K562 (cell line): Measurements from ENCODE around the gene TBC1D25. TPM values are rescaled to one million over a fixed set of nuclear protein-coding genes. Genes with fewer than 3 reads are reported as not detected.

Source experiments
- DLX4 ChIP-seq: fragments of 250-450 bp; sonication (Bioruptor Pico); IDR thresholded peaks from 2 replicates; pipeline ENCODE4 v1.6.1; 2021; ENCODE audit warnings: mild to moderate bottlenecking
- ETS1 ChIP-seq: conservative IDR thresholded peaks from 2 replicates; pipeline ENCODE4 v1.6.1; 2011; ENCODE audit warnings: low read depth, mild to moderate bottlenecking, low read length; ENCODE audit not compliant: control insufficient read depth
- L3MBTL2 ChIP-seq: fragments of 450-650 bp; IDR thresholded peaks from 2 replicates; pipeline ENCODE4 v1.6.1; 2016; ENCODE audit warnings: mild to moderate bottlenecking, moderate library complexity
- LEF1 ChIP-seq: fragments of 450-650 bp; IDR thresholded peaks from 2 replicates; pipeline ENCODE4 v1.6.1; 2016; ENCODE audit warnings: mild to moderate bottlenecking
- NFRKB ChIP-seq: fragments of 450-650 bp; IDR thresholded peaks from 2 replicates; pipeline ENCODE4 v1.6.1; 2016; ENCODE audit warnings: low read depth
- NFYB ChIP-seq: IDR thresholded peaks from 2 replicates; pipeline ENCODE4 v1.6.1; 2011; ENCODE audit warnings: mild to moderate bottlenecking, moderate library complexity; ENCODE audit not compliant: insufficient read length; ENCODE audit errors: extremely low read depth
- RHOXF2B ChIP-seq: fragments of 250-450 bp; sonication (Bioruptor Pico); conservative IDR thresholded peaks from 2 replicates; pipeline ENCODE4 v1.5.1; 2021
- RNF219 ChIP-seq: fragments of 250-450 bp; sonication (Bioruptor Pico); IDR thresholded peaks from 2 replicates; pipeline ENCODE4 v1.5.0; 2022; ENCODE audit warnings: mild to moderate bottlenecking
- SAP30 ChIP-seq: fragments of 200-600 bp; sonication (generic); IDR thresholded peaks from 2 replicates; pipeline ENCODE4 v1.6.1; 2012; ENCODE audit warnings: borderline replicate concordance, low read depth, mild to moderate bottlenecking, moderate library complexity, low read length, control low read depth, inconsistent platforms; ENCODE audit not compliant: insufficient read depth, poor library complexity, severe bottlenecking
- SNIP1 ChIP-seq: fragments of 450-650 bp; IDR thresholded peaks from 2 replicates; pipeline ENCODE4 v1.7.1; 2017; ENCODE audit warnings: low read depth, mild to moderate bottlenecking
- ZFX ChIP-seq: sonication (generic); formaldehyde crosslinking; IDR thresholded peaks from 2 replicates; pipeline ENCODE4 v1.8.0; 2022; ENCODE audit warnings: mild to moderate bottlenecking, missing genetic modification reagents, moderate library complexity
- ZNF217 ChIP-seq: sonication (generic); formaldehyde crosslinking; IDR thresholded peaks from 2 replicates; pipeline ENCODE4 v1.8.0; 2022; ENCODE audit warnings: mild to moderate bottlenecking, missing genetic modification reagents
- ZNF511 ChIP-seq: sonication (generic); formaldehyde crosslinking; IDR thresholded peaks from 2 replicates; pipeline ENCODE4 v1.8.0; 2022; ENCODE audit warnings: mild to moderate bottlenecking, missing genetic modification reagents
- polyA plus RNA-seq, 8 experiments: library from polyadenylated mRNA; depleted of rRNA in 4 of 8; stranded (reverse) in 5 of 8; unstranded in 3 of 8; fragments of >200 nt; fragmentation: Nextera tagmentation in 2 of 8; fragmentation: Illumina TruSeq in 1 of 8; extraction: Ambion mirVana in 2 of 8; extraction: Trizol in 1 of 8; gene quantifications; 2 replicates each; pipeline versions ENCODE4 v1.2.1 to v1.2.3, GENCODE V29; 2011 to 2014; ENCODE audit warnings: inconsistent platforms in 1 of 8, missing spikeins in 1 of 8
- total RNA-seq, 7 experiments: library from RNA; depleted of rRNA in 6 of 7; stranded (reverse); fragments of >200 nt in 6 of 7; fragmentation: Illumina TruSeq in 2 of 7; extraction: Trizol in 2 of 7; gene quantifications; 2 replicates each; pipeline versions ENCODE4 v1.2.1 to v1.2.3, GENCODE V29; 2011 to 2021; ENCODE audit warnings: low replicate concordance in 1 of 7
- TF ChIP-seq, protein P1 (sequence below): fragments of 450-650 bp; IDR thresholded peaks from one replicate; pipeline ENCODE4 v1.6.1; 2018; ENCODE audit warnings: mild to moderate bottlenecking, moderate library complexity; ENCODE audit not compliant: partially characterized antibody
- TF ChIP-seq, protein P2 (sequence below): fragments of 450-650 bp; conservative IDR thresholded peaks from 2 replicates; pipeline ENCODE4 v1.6.1; 2016; ENCODE audit warnings: missing genetic modification characterization, low read depth, mild to moderate bottlenecking, control low read depth, missing compliant biosample characterization
- TF ChIP-seq, protein P3 (sequence below): fragments of 250-450 bp; sonication (Bioruptor Pico); IDR thresholded peaks from 2 replicates; pipeline ENCODE4 v1.9.0; 2021; ENCODE audit warnings: mild to moderate bottlenecking, inconsistent platforms

The TBC1D25 gene
- total and polyA plus RNA-seq, 9 of the 15 experiments (the other 6 are each of a cell fraction or from before 2014, with no cell fraction given), result 0.62 to 10.6 (median 3.9) TPM

DNA sequence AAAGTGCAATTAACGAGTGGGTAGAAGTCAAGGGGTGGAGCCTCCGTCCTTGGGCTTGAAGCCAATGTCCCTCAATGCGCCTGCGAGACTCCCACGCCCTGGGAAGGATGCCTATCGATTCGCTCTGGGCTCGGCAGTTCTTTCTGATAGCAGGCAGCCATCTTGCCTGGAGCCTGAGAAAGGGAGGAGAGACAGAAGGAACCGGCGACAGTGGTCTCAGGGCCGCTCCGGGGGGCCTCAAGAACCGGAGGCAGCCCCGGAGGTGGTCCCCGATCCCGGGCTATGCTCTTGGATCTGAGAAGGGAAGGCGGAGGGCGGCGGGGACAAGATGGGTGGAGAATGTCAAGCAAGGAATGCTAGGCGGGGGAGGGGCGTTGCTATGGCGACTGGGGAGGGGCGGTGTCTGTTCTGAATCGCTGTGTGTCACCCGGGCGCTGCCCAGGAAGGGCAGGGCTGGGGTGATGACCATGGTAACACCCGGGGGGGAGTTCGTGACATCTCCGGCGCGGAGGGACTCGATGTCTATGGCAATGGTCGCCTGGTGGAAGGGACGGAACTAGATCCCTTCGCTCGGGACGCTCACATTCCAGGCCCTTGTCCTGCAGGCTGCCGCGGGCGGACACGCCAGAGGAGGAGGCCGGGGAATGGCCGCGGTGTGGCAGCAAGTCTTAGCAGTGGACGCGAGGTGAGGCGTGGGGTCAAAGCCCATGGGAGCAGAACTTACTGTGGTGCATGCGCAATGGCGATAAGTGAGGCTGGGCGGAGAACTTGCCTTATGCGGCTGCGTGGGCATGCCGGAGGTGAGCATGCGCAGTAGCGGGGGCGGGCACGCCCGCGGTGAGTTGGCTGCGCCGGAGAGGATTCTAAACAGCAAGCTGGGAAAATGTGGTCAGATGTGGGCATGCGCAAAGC, 58.1 kb downstream of the TBC1D25 start, which contains the start of gene WDR13 (continued):
- no peak for TF ChIP-seq DLX4 (CRISPR knock-in tag)
- no peak for TF ChIP-seq ETS1
- peak; percentile 68 for TF ChIP-seq ZFX (CRISPR knock-in tag)
- TF ChIP-seq LEF1, result no peak
- TF ChIP-seq SNIP1, result no peak
- no peak for TF ChIP-seq NFYB
- TF ChIP-seq, protein P1, sequence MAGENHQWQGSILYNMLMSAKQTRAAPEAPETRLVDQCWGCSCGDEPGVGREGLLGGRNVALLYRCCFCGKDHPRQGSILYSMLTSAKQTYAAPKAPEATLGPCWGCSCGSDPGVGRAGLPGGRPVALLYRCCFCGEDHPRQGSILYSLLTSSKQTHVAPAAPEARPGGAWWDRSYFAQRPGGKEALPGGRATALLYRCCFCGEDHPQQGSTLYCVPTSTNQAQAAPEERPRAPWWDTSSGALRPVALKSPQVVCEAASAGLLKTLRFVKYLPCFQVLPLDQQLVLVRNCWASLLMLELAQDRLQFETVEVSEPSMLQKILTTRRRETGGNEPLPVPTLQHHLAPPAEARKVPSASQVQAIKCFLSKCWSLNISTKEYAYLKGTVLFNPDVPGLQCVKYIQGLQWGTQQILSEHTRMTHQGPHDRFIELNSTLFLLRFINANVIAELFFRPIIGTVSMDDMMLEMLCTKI, result no peak
- TF ChIP-seq RNF219 (CRISPR knock-in tag), result no peak
- TF ChIP-seq, protein P2, sequence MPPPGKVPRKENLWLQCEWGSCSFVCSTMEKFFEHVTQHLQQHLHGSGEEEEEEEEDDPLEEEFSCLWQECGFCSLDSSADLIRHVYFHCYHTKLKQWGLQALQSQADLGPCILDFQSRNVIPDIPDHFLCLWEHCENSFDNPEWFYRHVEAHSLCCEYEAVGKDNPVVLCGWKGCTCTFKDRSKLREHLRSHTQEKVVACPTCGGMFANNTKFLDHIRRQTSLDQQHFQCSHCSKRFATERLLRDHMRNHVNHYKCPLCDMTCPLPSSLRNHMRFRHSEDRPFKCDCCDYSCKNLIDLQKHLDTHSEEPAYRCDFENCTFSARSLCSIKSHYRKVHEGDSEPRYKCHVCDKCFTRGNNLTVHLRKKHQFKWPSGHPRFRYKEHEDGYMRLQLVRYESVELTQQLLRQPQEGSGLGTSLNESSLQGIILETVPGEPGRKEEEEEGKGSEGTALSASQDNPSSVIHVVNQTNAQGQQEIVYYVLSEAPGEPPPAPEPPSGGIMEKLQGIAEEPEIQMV (tag), result no peak
- TF ChIP-seq RHOXF2B (CRISPR knock-in tag), result no peak
- TF ChIP-seq, protein P3, sequence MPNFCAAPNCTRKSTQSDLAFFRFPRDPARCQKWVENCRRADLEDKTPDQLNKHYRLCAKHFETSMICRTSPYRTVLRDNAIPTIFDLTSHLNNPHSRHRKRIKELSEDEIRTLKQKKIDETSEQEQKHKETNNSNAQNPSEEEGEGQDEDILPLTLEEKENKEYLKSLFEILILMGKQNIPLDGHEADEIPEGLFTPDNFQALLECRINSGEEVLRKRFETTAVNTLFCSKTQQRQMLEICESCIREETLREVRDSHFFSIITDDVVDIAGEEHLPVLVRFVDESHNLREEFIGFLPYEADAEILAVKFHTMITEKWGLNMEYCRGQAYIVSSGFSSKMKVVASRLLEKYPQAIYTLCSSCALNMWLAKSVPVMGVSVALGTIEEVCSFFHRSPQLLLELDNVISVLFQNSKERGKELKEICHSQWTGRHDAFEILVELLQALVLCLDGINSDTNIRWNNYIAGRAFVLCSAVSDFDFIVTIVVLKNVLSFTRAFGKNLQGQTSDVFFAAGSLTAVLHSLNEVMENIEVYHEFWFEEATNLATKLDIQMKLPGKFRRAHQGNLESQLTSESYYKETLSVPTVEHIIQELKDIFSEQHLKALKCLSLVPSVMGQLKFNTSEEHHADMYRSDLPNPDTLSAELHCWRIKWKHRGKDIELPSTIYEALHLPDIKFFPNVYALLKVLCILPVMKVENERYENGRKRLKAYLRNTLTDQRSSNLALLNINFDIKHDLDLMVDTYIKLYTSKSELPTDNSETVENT (CRISPR knock-in tag), result peak; percentile 63; the same call in 1 of the 2 replicates
- TF ChIP-seq L3MBTL2, result peak; percentile 73
- peak; percentile 58; the same call in 1 of the 2 replicates for TF ChIP-seq ZNF511
- no peak for TF ChIP-seq ZNF217
- TF ChIP-seq NFRKB, result peak; percentile 80; the same call in 1 of the 2 replicates
- peak; percentile 45 for TF ChIP-seq SAP30
